ENCODE results near the gene CD48. TPM values are rescaled to one million over a fixed set of nuclear protein-coding genes. Genes with fewer than 3 reads are reported as not detected.

The CD48 gene
- polyA plus RNA-seq, 1 donor (not counting 4 experiments of a cell fraction or from before 2014, with no cell fraction given), result 0.07 TPM

- Histone ChIP-seq H4K20me1 (ENCODE audit: control insufficient read depth, extremely low read depth, insufficient read depth, low read length) (no peaks in the 10 kb centered on the region), H3K9me3 (ENCODE audit: control insufficient read depth, low read depth, low read length) (no peaks in the 10 kb centered on the region), H3K4me1 (ENCODE audit: control insufficient read depth, extremely low read depth, insufficient read depth, low read length) (peaks cover 21% of the 10 kb centered on the region), H3K79me2 (ENCODE audit: control insufficient read depth, insufficient read depth, low read length) (no peaks in the 10 kb centered on the region), H2AFZ (ENCODE audit: control insufficient read depth, low read length) (no peak overlapping the region), H3K9ac (ENCODE audit: control insufficient read depth, extremely low read depth, insufficient read depth, low read length) (no peak overlapping the region), H3K4me2 (ENCODE audit: control insufficient read depth, extremely low read depth, insufficient read depth, low read depth, low read length) (no peak overlapping the region), H3K27ac (ENCODE audit: control insufficient read depth, insufficient read depth, low read length) (no peak overlapping the region), H3K36me3 (ENCODE audit: control insufficient read depth in 2 of 2, extremely low read depth in 1 of 2, insufficient read depth in 2 of 2, low read length in 2 of 2) (no peaks in the 10 kb centered on the region), H3K9me1 (ENCODE audit: control insufficient read depth, extremely low read depth, insufficient read depth, low read length) (peaks cover 2% of the 10 kb centered on the region), H3K4me3 (ENCODE audit: control insufficient read depth in 2 of 3, extremely low read depth in 1 of 3, insufficient read depth in 2 of 3, low read depth in 1 of 3, low read length in 3 of 3) (no peak overlapping the region), H3K27me3 (ENCODE audit: control insufficient read depth, extremely low read depth, insufficient read depth, low read length) (no peaks in the 10 kb centered on the region)
- DNase-seq (ENCODE audit: low read depth, low spot score) (no peak), FAIRE-seq (no peak)
- TF ChIP-seq CTCF (optimal IDR thresholded peaks at IDR 0.05 in 1 of 3, IDR thresholded peaks at IDR 0.05 in 1 of 3, conservative IDR thresholded peaks at IDR 0.05 in 1 of 3; ENCODE audit: extremely low read depth in 1 of 3, insufficient read depth in 2 of 3, low read length in 3 of 3), result no peak
- no peak for TF ChIP-seq EZH2 (IDR thresholded peaks at IDR 0.05; ENCODE audit: low read length)
- dilution Hi-C loops (cut with MboI; ENCODE audit: extremely low pct_ligation_motif_present, low sequenced_read_pairs), result no loop called here
Observed at GRCh38 chr1:160721473-160721872, 9.9 kb upstream of the CD48 start.

- Histone ChIP-seq H3K36me3 (ENCODE audit: control insufficient read depth in 2 of 2, extremely low read depth in 1 of 2, insufficient read depth in 2 of 2, low read length in 2 of 2) (no peaks in the 10 kb centered on the region), H3K9me1 (ENCODE audit: control insufficient read depth, extremely low read depth, insufficient read depth, low read length) (peaks cover 2% of the 10 kb centered on the region), H3K27ac (ENCODE audit: control insufficient read depth, insufficient read depth, low read length) (no peak overlapping the region), H4K20me1 (ENCODE audit: control insufficient read depth, extremely low read depth, insufficient read depth, low read length) (no peaks in the 10 kb centered on the region), H3K9me3 (ENCODE audit: control insufficient read depth, low read depth, low read length) (no peaks in the 10 kb centered on the region), H2AFZ (ENCODE audit: control insufficient read depth, low read length) (no peak overlapping the region), H3K4me3 (ENCODE audit: control insufficient read depth in 2 of 3, extremely low read depth in 1 of 3, insufficient read depth in 2 of 3, low read depth in 1 of 3, low read length in 3 of 3) (no peak overlapping the region), H3K9ac (ENCODE audit: control insufficient read depth, extremely low read depth, insufficient read depth, low read length) (no peak overlapping the region), H3K4me1 (ENCODE audit: control insufficient read depth, extremely low read depth, insufficient read depth, low read length) (peaks cover 15% of the 10 kb centered on the region), H3K4me2 (ENCODE audit: control insufficient read depth, extremely low read depth, insufficient read depth, low read depth, low read length) (no peak overlapping the region), H3K79me2 (ENCODE audit: control insufficient read depth, insufficient read depth, low read length) (no peaks in the 10 kb centered on the region), H3K27me3 (ENCODE audit: control insufficient read depth, extremely low read depth, insufficient read depth, low read length) (no peaks in the 10 kb centered on the region)
- DNase-seq (ENCODE audit: low read depth, low spot score) (no peak), FAIRE-seq (peak; percentile 46)
- dilution Hi-C loops (cut with MboI; ENCODE audit: extremely low pct_ligation_motif_present, low sequenced_read_pairs), result no loop called here
- no peak for TF ChIP-seq EZH2 (IDR thresholded peaks at IDR 0.05; ENCODE audit: low read length)
- TF ChIP-seq CTCF (optimal IDR thresholded peaks at IDR 0.05 in 1 of 3, IDR thresholded peaks at IDR 0.05 in 1 of 3, conservative IDR thresholded peaks at IDR 0.05 in 1 of 3; ENCODE audit: extremely low read depth in 1 of 3, insufficient read depth in 2 of 3, low read length in 3 of 3), result no peak
Observed at GRCh38 chr1:160720356-160721085, 8.9 kb upstream of the CD48 start.

All from keratinocyte (primary cell).